H9 (cell line): Measurements from ENCODE around the gene ARHGAP29. TPM values are rescaled to one million over a fixed set of nuclear protein-coding genes. Genes with fewer than 3 reads are reported as not detected.

ENCODE experiments used
- DNase-seq: peaks from one replicate; pipeline ENCODE4 v3.0.0-alpha.2; 2017
- H2AFZ ChIP-seq: one replicate; pipeline ENCODE4 v1.6.1; 2013; ENCODE audit warnings: mild to moderate bottlenecking, low read length, control low read depth, moderate library complexity
- H2AK5ac ChIP-seq: 2 replicates; pipeline ENCODE4 v1.6.1; 2013; ENCODE audit warnings: low read length, control low read depth, mixed read lengths; ENCODE audit not compliant: insufficient read length
- H2BK120ac ChIP-seq: one replicate; pipeline ENCODE4 v1.6.1; 2013; ENCODE audit warnings: low read depth, mild to moderate bottlenecking, low read length, control low read depth, inconsistent platforms; ENCODE audit not compliant: poor library complexity, severe bottlenecking
- H2BK12ac ChIP-seq: 2 replicates; pipeline ENCODE4 v1.6.1; 2013; ENCODE audit warnings: low read length, control low read depth, mixed read lengths, low read depth; ENCODE audit not compliant: insufficient read length
- H2BK15ac ChIP-seq: 2 replicates; pipeline ENCODE4 v1.6.1; 2013; ENCODE audit warnings: low read depth, low read length, control low read depth
- H2BK20ac ChIP-seq: one replicate; pipeline ENCODE4 v1.6.1; 2013; ENCODE audit warnings: low read depth, mild to moderate bottlenecking, low read length, control low read depth, inconsistent platforms; ENCODE audit not compliant: poor library complexity, severe bottlenecking
- H2BK5ac ChIP-seq: 2 replicates; pipeline ENCODE4 v1.6.1; 2013; ENCODE audit warnings: low read length, control low read depth, mixed read lengths; ENCODE audit not compliant: insufficient read length
- H3K14ac ChIP-seq: 2 replicates; pipeline ENCODE4 v1.6.1; 2013; ENCODE audit warnings: low read length, control low read depth; ENCODE audit not compliant: insufficient read depth
- H3K18ac ChIP-seq: 2 replicates; pipeline ENCODE4 v1.6.1; 2013; ENCODE audit warnings: low read depth, mild to moderate bottlenecking, mixed read lengths, low read length, control low read depth; ENCODE audit not compliant: insufficient read length
- H3K23ac ChIP-seq: 2 replicates; pipeline ENCODE4 v1.6.1; 2013; ENCODE audit warnings: low read length, control low read depth, mixed read lengths, low read depth; ENCODE audit not compliant: insufficient read length
- H3K23me2 ChIP-seq: 2 replicates; pipeline ENCODE4 v1.6.1; 2013; ENCODE audit warnings: low read depth, mild to moderate bottlenecking, mixed read lengths, low read length, control low read depth; ENCODE audit not compliant: insufficient read length, poor library complexity, severe bottlenecking
- H3K27ac ChIP-seq: 2 replicates; pipeline ENCODE4 v1.5.1; 2013; ENCODE audit warnings: low read length, control low read depth, mixed read lengths, low read depth; ENCODE audit not compliant: insufficient read length
- H3K27me3 ChIP-seq: 2 replicates; pipeline ENCODE4 v1.6.1; 2013; ENCODE audit warnings: low read length, control low read depth, inconsistent platforms; ENCODE audit not compliant: insufficient read depth
- H3K4ac ChIP-seq: 2 replicates; pipeline ENCODE4 v1.6.1; 2013; ENCODE audit warnings: low read depth, mild to moderate bottlenecking, control low read depth, inconsistent platforms, low read length, moderate library complexity
- H3K4me1 ChIP-seq: 2 replicates; pipeline ENCODE4 v1.6.1; 2013; ENCODE audit warnings: low read length, control low read depth, inconsistent platforms; ENCODE audit not compliant: insufficient read depth
- H3K4me2 ChIP-seq: 2 replicates; pipeline ENCODE4 v1.6.1; 2013; ENCODE audit warnings: low read length, control low read depth, mixed read lengths; ENCODE audit not compliant: insufficient read length, insufficient read depth
- H3K56ac ChIP-seq: 2 replicates; pipeline ENCODE4 v1.6.1; 2013; ENCODE audit warnings: low read depth, mild to moderate bottlenecking, mixed read lengths, low read length, control low read depth; ENCODE audit not compliant: insufficient read length
- H3K79me1 ChIP-seq: 2 replicates; pipeline ENCODE4 v1.6.1; 2013; ENCODE audit warnings: low read depth, mild to moderate bottlenecking, moderate library complexity, low read length, control low read depth, inconsistent platforms; ENCODE audit not compliant: insufficient read depth, poor library complexity, severe bottlenecking
- H3K79me2 ChIP-seq: 2 replicates; pipeline ENCODE4 v1.6.1; 2013; ENCODE audit warnings: low read length, control low read depth, inconsistent platforms; ENCODE audit not compliant: insufficient read depth
- H3K9ac ChIP-seq: 2 replicates; pipeline ENCODE4 v1.6.1; 2013; ENCODE audit warnings: low read length, control low read depth, mixed read lengths; ENCODE audit not compliant: insufficient read length; ENCODE audit errors: extremely low read depth
- H3K9me3 ChIP-seq: one replicate; pipeline ENCODE4 v1.6.1; 2013; ENCODE audit warnings: low read depth, low read length, inconsistent platforms; ENCODE audit not compliant: control insufficient read depth
- H3T11ph ChIP-seq: one replicate; pipeline ENCODE4 v1.6.1; 2013; ENCODE audit warnings: mild to moderate bottlenecking, low read length, control low read depth, inconsistent platforms
- H4K20me1 ChIP-seq: one replicate; pipeline ENCODE4 v1.6.1; 2013; ENCODE audit not compliant: control insufficient read depth, insufficient read length, insufficient read depth
- H4K5ac ChIP-seq: 2 replicates; pipeline ENCODE4 v1.6.1; 2013; ENCODE audit warnings: low read depth, mild to moderate bottlenecking, mixed read lengths, low read length, control low read depth; ENCODE audit not compliant: insufficient read length
- H4K8ac ChIP-seq: replicated peaks from 2 replicates; pipeline ENCODE4 v1.6.1; 2013; ENCODE audit warnings: low read length, control low read depth, mixed read lengths, low read depth; ENCODE audit not compliant: insufficient read length
- H4K91ac ChIP-seq: 2 replicates; pipeline ENCODE4 v1.6.1; 2013; ENCODE audit warnings: low read depth, mild to moderate bottlenecking, moderate library complexity, mixed read lengths, low read length, control low read depth; ENCODE audit not compliant: insufficient read length
- H3K27ac Mint-ChIP-seq, 3 experiments: 2 replicates in 2 of 3; 3 replicates in 1 of 3; pipeline ENCODE4 v1.8.0; 2020 to 2021; ENCODE audit warnings: mixed read lengths in 3 of 3, mild to moderate bottlenecking in 1 of 3, moderate library complexity in 1 of 3
- H3K27me3 Mint-ChIP-seq: 2 replicates; pipeline ENCODE4 v1.8.0; 2021; ENCODE audit warnings: low read depth, mild to moderate bottlenecking, moderate library complexity, mixed read lengths
- H3K36me3 Mint-ChIP-seq, 3 experiments: 2 replicates in 2 of 3; 3 replicates in 1 of 3; pipeline ENCODE4 v1.8.0; 2020 to 2021; ENCODE audit warnings: low read depth in 3 of 3, mixed read lengths in 3 of 3; ENCODE audit not compliant: insufficient read depth in 1 of 3
- H3K4me1 Mint-ChIP-seq, 2 experiments: 2 replicates each; pipeline ENCODE4 v1.8.0; 2020; ENCODE audit warnings: mixed read lengths in 2 of 2
- H3K4me3 Mint-ChIP-seq, 2 experiments: 2 replicates in 1 of 2; 3 replicates in 1 of 2; pipeline ENCODE4 v1.8.0; 2020 to 2021; ENCODE audit warnings: mild to moderate bottlenecking in 2 of 2, mixed read lengths in 2 of 2, moderate library complexity in 1 of 2
- H3K9me3 Mint-ChIP-seq, 2 experiments: 2 replicates in 1 of 2; 3 replicates in 1 of 2; pipeline ENCODE4 v1.8.0; 2020; ENCODE audit warnings: mild to moderate bottlenecking in 2 of 2, mixed read lengths in 2 of 2, moderate library complexity in 1 of 2
- CTCF ChIP-seq: fragments of 200-600 bp; sonication (generic); conservative IDR thresholded peaks from 3 replicates; pipeline ENCODE4 v1.8.0; 2021; ENCODE audit warnings: antibody characterized with exemption, mild to moderate bottlenecking
- WGBS: extraction: QIAGEN DNeasy Blood & Tissue Kit; methylation state at CpG from one replicate; pipeline ENCODE4 v1.1.7; 2013; ENCODE audit warnings: missing lambda C conversion rate, low lambda C conversion rate, mixed read lengths; ENCODE audit not compliant: insufficient read length; ENCODE audit errors: extremely low coverage; 5-methylcytosine and 5-hydroxymethylcytosine counted together
- total RNA-seq: library from RNA; stranded (reverse); gene quantifications from 2 replicates; pipeline ENCODE4 v1.2.1, GENCODE V29; 2021

Gene ARHGAP29
- total RNA-seq, 1 experiment from 2014 or later = 1.3 TPM

GRCh38 chr1:94154989-94155388 is 82.4 kb downstream of the ARHGAP29 start:
- H3K4me3 Mint-ChIP-seq = no peak overlapping the region
- Histone ChIP-seq H3K79me2 (no peaks in the 10 kb centered on the region), H2AFZ (no peak overlapping the region), H3K9ac (no peak overlapping the region), H4K20me1 (no peaks in the 10 kb centered on the region), H2BK20ac (no peak overlapping the region), H2AK5ac (no peak overlapping the region), H4K91ac (no peak overlapping the region), H3K4me1 (no peaks in the 10 kb centered on the region), H3K56ac (no peak overlapping the region), H3T11ph (no peak overlapping the region), H4K5ac (no peak overlapping the region), H4K8ac (no peak overlapping the region), H3K14ac (no peak overlapping the region), H3K79me1 (no peaks in the 10 kb centered on the region), H2BK15ac (no peak overlapping the region), H3K4ac (no peak overlapping the region), H3K18ac (no peak overlapping the region), H3K27me3 (no peaks in the 10 kb centered on the region), H3K9me3 (no peaks in the 10 kb centered on the region), H2BK120ac (no peak overlapping the region), H3K27ac (no peak overlapping the region), H2BK5ac (no peak overlapping the region), H3K23me2 (no peaks in the 10 kb centered on the region), H2BK12ac (no peak overlapping the region), H3K23ac (no peak overlapping the region), H3K4me2 (no peak overlapping the region)
- H3K36me3 Mint-ChIP-seq = no peaks in the 10 kb centered on the region
- H3K27ac Mint-ChIP-seq = no peak overlapping the region
- WGBS = no CpG with 5 or more reads among the region's 1 CpG
- H3K9me3 Mint-ChIP-seq = no peaks in the 10 kb centered on the region; a peak in 1 of 5 replicates
- H3K27me3 Mint-ChIP-seq = peaks cover 1% of the 10 kb centered on the region; the same call in 1 of the 2 replicates
- no peak for DNase-seq
- H3K4me1 Mint-ChIP-seq = no peaks in the 10 kb centered on the region
- TF ChIP-seq CTCF = no peak
